NCI-H1930 (cell line): ENCODE measurements around the gene KLF11.

ENCODE experiments used
- DNase-seq, 2 experiments: peaks; one replicate each; lab custom pipeline; 2025; lab: John Stamatoyannopoulos, UW

Gene KLF11

GRCh38 chr2:10041711-10042110 lies 1.6 kb upstream of the KLF11 start:
- no peak for DNase-seq

GRCh38 chr2:10042301-10043161 lies 819 bp upstream of the KLF11 start:
- DNase-seq, result no peak

DNA sequence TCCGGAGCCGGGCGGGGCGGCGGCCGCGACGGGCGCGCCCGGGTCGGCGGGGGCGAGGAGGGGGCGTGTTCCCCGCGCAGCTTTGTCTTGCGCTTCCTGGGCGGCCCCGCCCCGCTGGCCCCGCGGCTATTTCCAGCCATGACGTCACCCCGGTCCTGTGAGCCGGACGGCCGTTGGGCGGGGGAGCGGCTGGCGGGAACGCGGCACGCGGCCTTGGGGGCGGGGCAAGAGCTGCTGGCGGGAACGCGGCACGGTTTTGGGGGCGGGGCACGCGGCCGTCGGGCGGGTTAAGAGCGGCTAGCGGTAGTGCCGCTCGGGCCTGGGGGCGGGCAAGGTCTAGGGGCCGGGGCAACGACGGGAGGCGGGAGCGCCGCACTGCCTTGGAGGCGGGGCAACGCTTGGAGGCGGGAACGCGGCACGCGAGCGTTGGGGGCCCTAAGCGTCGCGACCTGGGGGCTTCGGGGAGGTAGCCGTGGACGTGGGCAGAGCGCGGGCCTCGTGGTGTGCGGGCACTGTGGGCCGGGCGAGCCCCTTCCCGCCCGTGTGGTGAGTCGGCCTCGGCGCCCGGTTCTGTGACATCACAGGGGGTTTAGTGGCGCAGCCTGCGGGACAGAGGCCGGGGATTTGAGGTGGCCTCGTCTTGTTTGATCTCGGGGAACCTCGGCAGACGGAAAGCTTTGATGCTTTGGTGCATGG lies 704 bp downstream of the KLF11 start:
- DNase-seq, result peak; percentile 87 to 91

GRCh38 chr2:10045561-10046355 lies 2.4 kb downstream of the KLF11 start:
- DNase-seq, result no peak

DNA sequence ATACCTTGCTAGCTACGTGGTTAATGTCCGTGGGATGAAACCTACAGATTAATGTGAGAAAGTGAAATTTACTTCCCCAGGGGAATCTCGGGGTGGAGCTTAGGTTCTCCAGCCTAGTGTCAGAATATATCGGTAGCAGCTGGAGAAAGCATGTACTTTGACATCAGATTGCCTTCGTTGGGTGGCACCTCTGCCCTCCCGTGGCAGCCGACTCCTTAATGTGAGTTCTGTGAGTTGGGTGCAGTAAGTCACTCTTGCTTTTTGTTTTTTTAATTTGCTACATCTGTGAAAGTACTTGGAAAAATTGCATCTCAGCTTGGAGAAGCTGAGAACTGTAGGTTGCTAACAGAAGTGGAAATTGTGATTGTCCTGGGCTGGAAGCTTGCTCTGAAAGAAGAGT lies 3.6 kb downstream of the KLF11 start:
- DNase-seq, result no peak

GRCh38 chr2:10047616-10048500 lies 4.5 kb downstream of the KLF11 start:
- DNase-seq, result no peak

DNA sequence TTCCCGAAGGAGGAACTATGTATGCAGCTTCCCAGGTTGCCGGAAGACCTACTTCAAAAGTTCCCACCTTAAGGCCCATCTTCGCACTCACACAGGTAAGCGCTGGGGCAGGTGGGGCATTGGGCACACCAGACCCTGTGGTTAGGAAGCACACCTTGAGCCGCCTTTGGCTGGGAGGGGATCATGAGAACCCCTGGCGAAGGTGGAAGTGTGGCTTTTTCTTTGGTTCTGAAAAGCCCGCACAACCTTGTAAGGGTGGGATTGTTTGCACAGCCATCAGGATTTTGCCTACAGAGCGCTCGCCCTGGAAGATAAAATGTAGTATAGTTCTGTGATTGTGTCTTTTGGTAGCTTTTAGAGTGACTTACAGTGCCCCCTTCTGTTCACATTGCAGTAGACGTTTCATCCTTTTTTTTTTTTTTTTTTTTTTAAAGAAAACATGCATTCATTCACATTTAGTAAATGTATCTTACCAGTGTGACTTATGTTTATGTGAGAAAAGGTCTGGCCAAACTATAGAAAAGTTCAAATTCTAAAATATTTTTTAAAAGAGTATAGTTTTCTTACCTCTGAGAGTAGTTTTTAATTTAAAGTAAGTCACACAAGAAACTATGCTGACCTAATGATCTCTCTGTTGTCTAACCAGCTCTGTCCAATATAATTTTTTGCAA lies 5.3 kb downstream of the KLF11 start:
- no peak for DNase-seq

DNA sequence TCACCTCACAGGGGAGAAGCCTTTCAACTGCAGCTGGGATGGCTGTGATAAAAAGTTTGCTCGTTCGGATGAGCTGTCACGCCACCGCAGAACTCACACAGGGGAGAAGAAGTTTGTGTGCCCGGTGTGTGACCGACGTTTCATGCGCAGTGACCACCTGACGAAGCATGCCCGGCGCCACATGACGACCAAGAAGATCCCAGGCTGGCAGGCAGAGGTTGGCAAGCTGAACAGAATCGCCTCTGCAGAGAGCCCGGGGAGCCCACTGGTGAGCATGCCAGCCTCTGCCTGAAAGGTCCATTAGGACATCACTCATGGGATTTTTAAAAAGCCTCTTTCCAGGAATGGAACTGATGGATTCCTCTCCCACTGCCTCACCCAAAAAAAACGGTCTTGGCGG lies 8.9 kb downstream of the KLF11 start:
- no peak for DNase-seq

GRCh38 chr2:10053351-10053750 lies 10.0 kb downstream of the KLF11 start:
- DNase-seq, result no peak

DNA sequence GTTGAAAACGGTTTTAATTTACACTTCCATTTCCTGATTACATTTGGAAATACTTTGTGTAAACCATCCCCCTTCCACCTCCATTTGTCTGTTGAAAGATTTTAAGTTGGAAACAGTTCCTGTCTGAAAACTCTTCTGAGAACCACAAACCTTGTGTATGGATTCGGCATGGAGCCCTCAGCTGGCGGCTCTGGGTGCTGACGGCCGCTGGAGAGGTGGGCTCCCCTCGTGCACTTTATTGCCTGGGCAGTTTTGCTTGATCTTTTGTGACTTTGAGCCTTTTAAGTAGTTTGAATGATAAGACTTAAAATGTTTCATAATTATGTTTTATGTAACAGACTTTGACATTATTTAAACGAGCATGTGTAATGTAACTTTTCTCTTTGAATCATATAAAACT lies 11.1 kb downstream of the KLF11 start:
- DNase-seq, result no peak

- no peak for DNase-seq
Observed at GRCh38 chr2:10054976-10055375, 11.6 kb downstream of the KLF11 start.

GRCh38 chr2:10056439-10056838 lies 13.1 kb downstream of the KLF11 start:
- DNase-seq, result no peak

GRCh38 chr2:10057231-10058107 lies 14.1 kb downstream of the KLF11 start:
- no peak for DNase-seq

DNA sequence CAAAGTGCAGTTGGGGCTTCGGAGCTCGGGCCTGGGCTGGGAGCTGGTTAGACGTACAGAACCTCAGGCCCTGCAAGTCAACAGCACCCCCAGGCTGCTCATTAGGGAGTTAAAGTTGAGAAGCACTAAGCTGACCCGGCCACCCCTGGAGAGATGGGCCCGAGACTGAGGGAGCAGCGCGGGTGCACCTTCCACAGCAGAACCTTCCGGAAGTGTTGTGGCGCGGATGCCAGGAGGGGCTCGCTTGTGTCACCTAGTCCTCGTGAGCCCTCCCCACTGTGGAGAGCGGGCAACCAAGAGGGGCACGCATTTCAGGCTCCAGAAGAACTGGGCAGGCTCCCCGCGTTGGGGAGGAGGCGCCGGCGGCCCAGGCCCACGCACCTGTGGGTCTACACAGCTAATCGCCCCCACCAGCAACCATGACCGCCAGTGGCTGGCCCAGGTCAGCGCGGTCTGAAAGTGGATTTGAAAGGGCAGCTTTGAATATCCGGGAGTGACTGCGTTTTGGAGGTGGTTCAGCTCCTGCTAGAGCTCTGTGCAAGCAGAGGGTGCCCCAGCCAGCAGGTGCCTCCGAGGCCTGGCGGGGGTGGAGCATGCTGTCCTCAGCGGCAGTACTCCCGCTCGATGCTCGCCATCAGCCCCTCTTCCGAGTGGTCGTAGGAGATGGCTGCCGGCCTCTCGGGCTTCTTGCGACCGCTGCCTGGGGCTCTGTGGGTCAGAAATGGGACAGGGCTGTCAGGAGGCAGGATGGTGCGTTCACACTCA lies 15.1 kb downstream of the KLF11 start:
- DNase-seq, result no peak

GRCh38 chr2:10059016-10059351 lies 15.6 kb downstream of the KLF11 start:
- DNase-seq, result no peak

- DNase-seq, result no peak
Observed at GRCh38 chr2:10059552-10060335, 16.4 kb downstream of the KLF11 start.

DNA sequence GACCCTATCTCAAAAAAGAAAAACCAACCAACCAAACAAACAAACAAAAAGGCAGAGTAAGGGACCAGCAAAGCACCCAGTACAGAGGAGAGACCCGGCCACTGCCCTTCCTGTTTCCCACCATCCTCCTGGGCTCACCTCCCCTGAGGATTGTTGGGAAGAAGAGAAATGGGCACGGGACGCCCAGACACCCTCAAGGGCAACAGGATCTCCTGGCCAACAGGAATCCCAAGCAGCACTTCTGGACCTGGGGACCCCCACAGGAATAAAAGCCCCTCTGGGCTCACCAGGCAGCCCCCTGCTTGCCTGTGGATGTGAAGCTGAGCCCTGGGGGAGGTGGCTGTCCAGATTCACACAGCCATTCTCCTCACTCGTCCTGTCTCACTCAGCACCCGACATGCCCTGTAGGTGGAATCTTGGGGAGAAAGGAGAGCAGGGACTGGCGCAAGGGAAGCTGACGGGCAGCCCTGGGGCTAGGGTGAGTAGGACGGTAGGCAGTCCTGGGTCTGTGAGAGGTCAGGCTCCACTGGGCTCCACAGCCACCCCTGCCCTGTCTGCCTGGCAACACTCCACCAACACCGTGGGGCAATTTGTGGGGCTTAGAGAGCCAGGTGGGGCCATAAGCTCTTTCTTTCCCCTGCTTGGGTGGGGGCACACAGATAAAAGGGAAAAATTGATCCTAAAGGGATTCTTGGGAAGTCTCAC lies 18.0 kb downstream of the KLF11 start:
- no peak for DNase-seq

- DNase-seq, result no peak
Observed at GRCh38 chr2:10062931-10063365, 19.6 kb downstream of the KLF11 start.
